Measurements from ENCODE around the gene ULK1.
"Not testable (repeated sequence)": the region's sequence is repeated elsewhere in the genome, so short reads cannot be mapped to it uniquely, and the experiment has no call there.

Gene ULK1

GRCh38 chr12:131862084-131862441 is 32.4 kb upstream of the ULK1 start:
- DNase-seq (ENCODE audit: low spot score): no peak

- DNase-seq (ENCODE audit: low spot score): no peak
Measured at GRCh38 chr12:131862600-131862993, 31.8 kb upstream of the ULK1 start.

GRCh38 chr12:131862994-131863710 is 31.3 kb upstream of the ULK1 start:
- DNase-seq (ENCODE audit: low spot score): no peak

- DNase-seq (ENCODE audit: low spot score): no peak
Measured at GRCh38 chr12:131863711-131864396, 30.6 kb upstream of the ULK1 start.

GRCh38 chr12:131864469-131864868 is 30.0 kb upstream of the ULK1 start:
- no peak for DNase-seq (ENCODE audit: low spot score)

- no peak for DNase-seq (ENCODE audit: low spot score)
Measured at GRCh38 chr12:131865180-131865875, 29.1 kb upstream of the ULK1 start.

GRCh38 chr12:131867471-131867870 is 27.0 kb upstream of the ULK1 start:
- DNase-seq (ENCODE audit: low spot score): no peak

GRCh38 chr12:131867891-131868675 is 26.3 kb upstream of the ULK1 start:
- no peak for DNase-seq (ENCODE audit: low spot score)

GRCh38 chr12:131869871-131870418 is 24.5 kb upstream of the ULK1 start:
- DNase-seq (ENCODE audit: low spot score): no peak

- DNase-seq (ENCODE audit: low spot score): no peak
Measured at GRCh38 chr12:131871677-131872076, 22.7 kb upstream of the ULK1 start.

- DNase-seq (ENCODE audit: low spot score): no peak
Measured at GRCh38 chr12:131872154-131873051, 22.0 kb upstream of the ULK1 start.

GRCh38 chr12:131873293-131873692 is 21.1 kb upstream of the ULK1 start:
- DNase-seq (ENCODE audit: low spot score): no peak

GRCh38 chr12:131874972-131875371 is 19.4 kb upstream of the ULK1 start:
- DNase-seq (ENCODE audit: low spot score): not testable (repeated sequence)

GRCh38 chr12:131877216-131877615 is 17.2 kb upstream of the ULK1 start:
- not testable (repeated sequence) for DNase-seq (ENCODE audit: low spot score)

- not testable (repeated sequence) for DNase-seq (ENCODE audit: low spot score)
Measured at GRCh38 chr12:131878436-131878835, 16.0 kb upstream of the ULK1 start.

GRCh38 chr12:131882804-131883520 is 11.5 kb upstream of the ULK1 start:
- no peak for DNase-seq (ENCODE audit: low spot score)

GRCh38 chr12:131883521-131883900 is 10.9 kb upstream of the ULK1 start:
- DNase-seq (ENCODE audit: low spot score): no peak

GRCh38 chr12:131885076-131885475 is 9.3 kb upstream of the ULK1 start:
- not testable (repeated sequence) for DNase-seq (ENCODE audit: low spot score)

- no peak for DNase-seq (ENCODE audit: low spot score)
Measured at GRCh38 chr12:131885543-131886057, 8.8 kb upstream of the ULK1 start.

GRCh38 chr12:131891722-131892121 is 2.7 kb upstream of the ULK1 start:
- DNase-seq (ENCODE audit: low spot score): not testable (repeated sequence)
